ENCODE results near the gene TBCK.
"Not testable (repeated sequence)": the region's sequence is repeated elsewhere in the genome, so short reads cannot be mapped to it uniquely, and the experiment has no call there.

DNA sequence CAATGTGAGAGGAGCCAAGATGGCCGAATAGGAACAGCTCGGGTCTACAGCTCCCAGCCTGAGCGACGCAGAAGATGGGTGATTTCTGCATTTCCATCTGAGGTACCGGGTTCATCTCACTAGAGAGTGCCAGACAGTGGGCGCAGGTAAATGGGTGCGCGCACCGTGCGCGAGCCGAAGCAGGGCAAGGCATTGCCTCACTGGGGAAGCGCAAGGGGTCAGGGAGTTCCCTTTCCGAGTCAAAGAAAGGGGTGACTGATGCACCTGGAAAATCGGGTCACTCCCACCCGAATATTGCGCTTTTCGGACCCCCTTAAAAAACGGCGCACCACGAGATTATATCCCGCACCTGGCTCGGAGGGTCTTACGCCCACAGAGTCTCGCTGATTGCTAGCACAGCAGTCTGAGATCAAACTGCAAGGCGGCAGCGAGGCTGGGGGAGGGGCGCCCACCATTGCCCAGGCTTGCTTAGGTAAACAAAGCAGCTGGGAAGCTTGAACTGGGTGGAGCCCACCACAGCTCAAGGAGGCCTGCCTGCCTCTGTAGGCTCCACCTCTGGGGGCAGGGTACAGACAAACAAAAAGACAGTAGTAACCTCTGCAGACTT, 196.0 kb downstream of the TBCK start:
- TF ChIP-seq, protein P1, sequence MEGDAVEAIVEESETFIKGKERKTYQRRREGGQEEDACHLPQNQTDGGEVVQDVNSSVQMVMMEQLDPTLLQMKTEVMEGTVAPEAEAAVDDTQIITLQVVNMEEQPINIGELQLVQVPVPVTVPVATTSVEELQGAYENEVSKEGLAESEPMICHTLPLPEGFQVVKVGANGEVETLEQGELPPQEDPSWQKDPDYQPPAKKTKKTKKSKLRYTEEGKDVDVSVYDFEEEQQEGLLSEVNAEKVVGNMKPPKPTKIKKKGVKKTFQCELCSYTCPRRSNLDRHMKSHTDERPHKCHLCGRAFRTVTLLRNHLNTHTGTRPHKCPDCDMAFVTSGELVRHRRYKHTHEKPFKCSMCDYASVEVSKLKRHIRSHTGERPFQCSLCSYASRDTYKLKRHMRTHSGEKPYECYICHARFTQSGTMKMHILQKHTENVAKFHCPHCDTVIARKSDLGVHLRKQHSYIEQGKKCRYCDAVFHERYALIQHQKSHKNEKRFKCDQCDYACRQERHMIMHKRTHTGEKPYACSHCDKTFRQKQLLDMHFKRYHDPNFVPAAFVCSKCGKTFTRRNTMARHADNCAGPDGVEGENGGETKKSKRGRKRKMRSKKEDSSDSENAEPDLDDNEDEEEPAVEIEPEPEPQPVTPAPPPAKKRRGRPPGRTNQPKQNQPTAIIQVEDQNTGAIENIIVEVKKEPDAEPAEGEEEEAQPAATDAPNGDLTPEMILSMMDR (IDR thresholded peaks at IDR 0.05) = not testable (repeated sequence)
- TF ChIP-seq EZH2 (IDR thresholded peaks at IDR 0.05; ENCODE audit: borderline replicate concordance, insufficient read depth, low read depth, low read length, poor library complexity, severe bottlenecking) = not testable (repeated sequence)

Data from B cell (primary cell).